Ascending aorta (tissue), 2 donors: ENCODE data around the gene SYNRG. TPM values are rescaled to one million over a fixed set of nuclear protein-coding genes. Genes with fewer than 3 reads are reported as not detected.

ENCODE experiments used
- DNase-seq, 2 donors: peaks; one replicate each; pipeline ENCODE4 v3.0.0-alpha.2; 2019; ENCODE audit warnings: low spot score in 2 of 2
- H3K27ac ChIP-seq, 2 donors: fragments of 200-600 bp; sonication (generic); one replicate each; pipeline ENCODE4 v1.5.1; 2016 to 2017; ENCODE audit warnings: mild to moderate bottlenecking in 1 of 2
- H3K27me3 ChIP-seq: fragments of 200-600 bp; sonication (generic); one replicate; pipeline ENCODE4 v1.5.1; 2017
- H3K36me3 ChIP-seq, 2 donors: fragments of 200-600 bp; sonication (generic); one replicate each; pipeline ENCODE4 v1.5.1; 2016
- H3K4me1 ChIP-seq, 2 donors: fragments of 200-600 bp; sonication (generic); one replicate each; pipeline ENCODE4 v1.5.1; 2016 to 2017; ENCODE audit warnings: mild to moderate bottlenecking in 1 of 2
- H3K4me3 ChIP-seq, 2 donors: fragments of 200-600 bp; sonication (generic); one replicate each; pipeline ENCODE4 v1.5.1; 2016 to 2017; ENCODE audit warnings: mild to moderate bottlenecking in 1 of 2
- H3K9me3 ChIP-seq, 2 donors: fragments of 200-600 bp; sonication (generic); one replicate each; pipeline ENCODE4 v1.5.1; 2016
- CTCF ChIP-seq, 3 experiments: fragments of 200-600 bp in 2 of 3; fragments of 450-650 bp in 1 of 3; sonication (generic) in 2 of 3; IDR thresholded peaks; one replicate each; pipeline ENCODE4 v1.5.1; 2016 to 2019; ENCODE audit warnings: antibody characterized with exemption in 3 of 3, mild to moderate bottlenecking in 1 of 3, moderate library complexity in 1 of 3
- intact Hi-C: fragments of 100-400 bp; cut with DNase I; formaldehyde crosslinking; loops from one replicate; pipeline ENCODE4 v1.15.1; 2023
- total RNA-seq: library from RNA; depleted of rRNA; stranded (reverse); fragments of >200 nt; gene quantifications from one replicate; pipeline ENCODE4 v1.1.0, GENCODE V29; 2016

The SYNRG gene
- total RNA-seq, 1 donor from 2014 or later, result 47.1 TPM

- Histone ChIP-seq H3K4me1 (no peaks in the 10 kb centered on the region), H3K4me3 (no peak overlapping the region), H3K27ac (no peak overlapping the region), H3K9me3 (no peaks in the 10 kb centered on the region), H3K27me3 (no peaks in the 10 kb centered on the region), H3K36me3 (peaks cover 43 to 75% of the 10 kb centered on the region in 2 donors)
- TF ChIP-seq CTCF (IDR thresholded peaks at IDR 0.05), result no peak
- no peak for DNase-seq
- intact Hi-C loops, result no loop called here
Measured at GRCh38 chr17:37562016-37562745, 47.0 kb downstream of the SYNRG start.

GRCh38 chr17:37558299-37558698 lies 50.9 kb downstream of the SYNRG start:
- no peak for TF ChIP-seq CTCF (IDR thresholded peaks at IDR 0.05)
- intact Hi-C loops, result no loop called here
- Histone ChIP-seq H3K9me3 (no peaks in the 10 kb centered on the region), H3K4me1 (no peaks in the 10 kb centered on the region), H3K4me3 (no peak overlapping the region), H3K27me3 (no peaks in the 10 kb centered on the region), H3K36me3 (peaks cover 45 to 63% of the 10 kb centered on the region in 2 donors), H3K27ac (no peak overlapping the region)
- DNase-seq, result no peak

GRCh38 chr17:37557482-37557881 lies 51.7 kb downstream of the SYNRG start:
- intact Hi-C loops, result no loop called here
- no peaks in the 10 kb centered on the region for H3K4me1 ChIP-seq
- no peak overlapping the region for H3K4me3 ChIP-seq
- no peak for TF ChIP-seq CTCF (IDR thresholded peaks at IDR 0.05)
- no peaks in the 10 kb centered on the region for H3K27me3 ChIP-seq
- no peak for DNase-seq
- no peak overlapping the region for H3K27ac ChIP-seq
- peaks cover 49 to 71% of the 10 kb centered on the region in 2 donors for H3K36me3 ChIP-seq
- no peaks in the 10 kb centered on the region for H3K9me3 ChIP-seq

- Histone ChIP-seq H3K4me3 (no peak overlapping the region), H3K27ac (no peak overlapping the region), H3K4me1 (no peaks in the 10 kb centered on the region), H3K36me3 (peaks cover 39 to 59% of the 10 kb centered on the region in 2 donors), H3K9me3 (no peaks in the 10 kb centered on the region), H3K27me3 (no peaks in the 10 kb centered on the region)
- no peak for TF ChIP-seq CTCF (IDR thresholded peaks at IDR 0.05)
- DNase-seq, result no peak
- intact Hi-C loops, result no loop called here
Measured at GRCh38 chr17:37555386-37555785, 53.8 kb downstream of the SYNRG start.

GRCh38 chr17:37553401-37553966 lies 55.7 kb downstream of the SYNRG start:
- intact Hi-C loops, result no loop called here
- no peak overlapping the region for H3K4me3 ChIP-seq
- no peaks in the 10 kb centered on the region for H3K27me3 ChIP-seq
- no peak for TF ChIP-seq CTCF (IDR thresholded peaks at IDR 0.05)
- H3K27ac ChIP-seq, result no peak overlapping the region
- H3K4me1 ChIP-seq, result no peaks in the 10 kb centered on the region
- peaks cover 25 to 41% of the 10 kb centered on the region in 2 donors for H3K36me3 ChIP-seq
- no peaks in the 10 kb centered on the region for H3K9me3 ChIP-seq
- no peak for DNase-seq
